GM20431 (cell line): Measurements from ENCODE around the gene SMYD3.

ENCODE experiments used
- in situ Hi-C: fragments of 300-500 bp; cut with MseI, MboI; formaldehyde crosslinking; loops from one replicate; pipeline ENCODE4 v1.15.0; 2020; ENCODE audit warnings: low sequenced_read_pairs; ENCODE audit not compliant: unreplicated experiment

Gene SMYD3

GRCh38 chr1:246506674-246507481, at the start of gene SMYD3:
Gene SMYD3, minus strand, starts transcription at chr1:246507279.
- in situ Hi-C loops, result no loop called here

DNA sequence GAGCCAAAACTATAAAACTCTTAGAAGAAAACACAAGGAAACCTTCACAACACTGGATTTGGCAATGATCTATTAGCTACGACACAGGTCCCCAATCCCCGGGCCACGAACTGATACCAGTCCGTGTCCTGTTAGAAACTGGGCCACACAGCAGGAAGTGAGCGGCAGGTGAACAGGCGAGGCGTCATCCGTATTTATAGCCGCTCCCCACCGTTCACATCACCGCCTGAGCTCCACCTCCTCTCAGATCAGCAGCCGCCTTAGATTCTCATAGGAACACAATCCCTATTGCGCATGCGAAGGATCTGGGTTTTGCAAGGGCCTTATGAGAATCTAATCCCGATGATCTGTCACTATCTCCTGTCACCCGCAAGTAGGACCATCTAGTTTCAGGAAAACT, 47.1 kb upstream of the SMYD3 start:
- in situ Hi-C loops, result no loop called here

GRCh38 chr1:246552110-246552509, 45.0 kb upstream of the SMYD3 start:
- in situ Hi-C loops, result no loop called here

GRCh38 chr1:246550402-246550801, 43.3 kb upstream of the SMYD3 start:
- in situ Hi-C loops, result no loop called here

GRCh38 chr1:246549665-246550064, 42.6 kb upstream of the SMYD3 start:
- in situ Hi-C loops, result no loop called here

DNA sequence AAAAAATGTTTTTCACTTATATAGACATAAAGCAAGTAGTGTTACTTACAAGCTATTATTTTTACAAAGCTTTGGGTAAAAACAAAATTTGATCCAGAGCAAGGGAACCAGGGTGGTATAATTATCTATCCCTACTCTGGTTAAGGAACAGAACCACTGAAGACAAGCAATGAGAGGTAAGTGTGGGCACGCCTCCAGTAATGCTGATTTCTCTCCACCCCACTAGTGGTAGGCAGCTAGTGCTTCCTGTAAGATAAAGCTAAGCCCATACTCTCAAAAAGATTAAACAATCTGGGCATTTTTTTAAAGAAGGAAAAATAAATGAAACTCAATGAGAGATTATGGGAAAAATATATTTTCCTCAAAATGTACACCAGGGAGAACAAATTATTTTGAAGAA, 36.9 kb upstream of the SMYD3 start:
- in situ Hi-C loops, result no loop called here

DNA sequence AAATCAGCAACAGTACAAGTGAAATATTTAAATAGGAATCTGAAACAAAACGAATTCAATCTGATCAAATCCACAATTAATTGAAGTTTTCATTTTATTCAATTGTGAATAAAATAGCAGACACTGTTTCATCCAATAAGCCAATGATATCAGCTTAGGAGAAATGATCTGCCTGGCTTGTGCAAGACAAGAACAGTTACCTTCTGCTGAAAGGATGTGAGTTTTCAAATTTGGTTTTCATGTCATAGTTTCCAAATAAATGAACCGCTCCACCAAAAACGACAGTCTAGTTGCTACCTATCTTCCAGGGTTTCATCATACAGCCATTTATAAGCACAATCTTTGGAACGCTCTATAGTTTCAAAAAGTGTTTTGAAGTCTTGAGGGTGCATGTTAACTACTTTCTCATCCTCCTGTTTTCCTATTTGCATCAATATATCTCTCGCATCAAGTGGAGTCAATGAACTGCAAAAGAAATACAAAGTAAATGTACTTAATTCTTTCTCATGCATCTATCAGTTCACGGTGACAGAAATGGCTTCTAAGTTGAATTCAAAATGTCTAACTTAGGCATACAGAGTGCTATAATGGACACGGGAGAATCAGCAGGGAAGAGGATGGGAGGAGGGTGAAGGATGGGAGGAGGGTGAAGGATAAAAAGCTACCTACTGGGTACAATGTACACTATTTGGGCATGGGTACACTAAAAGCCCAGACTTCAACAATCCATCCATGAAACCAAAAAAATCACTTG, 33.8 kb upstream of the SMYD3 start:
- in situ Hi-C loops, result no loop called here

DNA sequence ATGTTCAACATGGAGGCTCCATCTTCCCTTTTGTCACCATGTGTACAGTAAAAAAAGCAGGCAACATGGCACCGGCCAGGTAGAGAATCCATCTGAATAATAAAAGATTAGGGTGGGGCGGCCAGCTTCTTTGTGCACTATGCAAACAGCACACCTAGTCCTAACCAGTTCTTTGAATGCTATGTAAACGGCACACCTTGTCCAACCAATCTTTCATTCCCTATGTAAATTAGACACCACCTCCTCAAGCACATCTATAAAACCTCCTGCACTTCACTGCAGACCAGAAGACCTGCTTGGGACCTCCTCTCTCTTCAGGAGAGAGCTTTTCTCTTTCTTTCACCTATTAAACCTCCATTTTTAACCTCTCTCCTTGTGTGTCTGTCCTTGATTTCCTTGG, 30.8 kb upstream of the SMYD3 start:
- in situ Hi-C loops, result no loop called here

- in situ Hi-C loops, result no loop called here
These were observed 30.4 kb upstream of the SMYD3 start for GRCh38 chr1:246537441-246537840.

DNA sequence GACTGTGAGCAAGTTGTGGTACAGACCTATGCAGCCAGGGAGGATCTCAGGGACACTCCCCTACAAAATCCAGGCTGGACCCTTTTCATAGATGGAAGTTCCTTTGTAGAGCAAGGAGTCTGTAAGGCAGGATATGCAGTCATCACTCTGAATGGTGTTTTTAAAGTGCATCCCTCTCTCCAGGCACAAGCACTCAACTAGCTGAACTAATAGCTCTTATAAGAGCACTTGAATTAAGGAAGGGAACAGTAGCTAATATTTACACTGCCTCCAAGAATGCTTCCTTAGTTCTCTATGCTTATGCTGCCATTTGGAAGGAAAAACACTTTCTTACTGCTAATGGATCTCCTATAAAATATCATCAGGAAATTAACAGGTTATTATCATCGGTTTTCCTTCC, 27.0 kb upstream of the SMYD3 start:
- in situ Hi-C loops, result no loop called here

DNA sequence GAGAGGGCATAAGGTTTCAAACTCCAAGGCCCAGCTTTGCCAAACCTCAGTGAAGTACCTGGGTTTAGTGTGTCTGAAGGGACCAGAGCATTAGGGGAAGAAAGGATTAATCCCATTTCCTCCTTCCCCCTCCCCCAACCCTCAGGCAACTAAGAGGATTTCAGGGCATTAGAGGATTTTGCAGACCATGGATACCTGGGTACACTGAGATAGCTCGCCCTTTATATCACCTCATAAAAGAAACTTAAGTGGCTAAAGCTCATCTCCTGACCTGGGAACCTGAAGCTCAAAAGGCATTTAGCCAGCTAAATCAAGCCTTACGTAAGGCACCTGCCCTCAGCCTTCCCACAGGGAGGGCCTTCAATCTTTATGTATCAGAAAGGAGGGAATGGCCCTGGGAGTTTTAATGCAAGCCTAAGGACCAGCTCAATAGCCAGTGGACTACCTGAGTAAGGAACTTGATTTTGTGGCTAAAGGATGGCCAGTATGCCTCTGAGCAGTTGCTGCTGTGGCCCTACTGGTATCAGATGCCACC, 26.4 kb upstream of the SMYD3 start:
- in situ Hi-C loops, result no loop called here

- in situ Hi-C loops, result no loop called here
These were observed 25.4 kb upstream of the SMYD3 start for GRCh38 chr1:246532519-246532918.

DNA sequence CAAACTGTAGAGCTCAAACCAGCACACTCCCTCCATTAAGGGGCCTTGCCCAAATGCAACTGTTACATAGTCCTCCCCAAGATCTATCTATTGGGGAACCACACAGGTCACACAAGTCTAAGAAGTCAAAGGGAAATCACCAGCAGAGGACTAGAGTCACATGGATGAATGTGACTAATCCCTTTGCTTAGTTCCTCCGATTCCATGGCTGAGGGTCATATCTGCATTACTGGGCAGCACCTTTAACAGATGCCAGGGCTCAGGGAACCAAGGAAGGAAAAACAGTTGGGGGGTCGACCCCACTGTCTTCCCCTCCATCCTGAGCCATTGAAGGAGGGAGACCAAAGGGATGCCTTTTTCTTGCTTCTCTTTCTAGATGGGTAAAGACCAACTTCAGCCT, 23.4 kb upstream of the SMYD3 start:
- in situ Hi-C loops, result no loop called here

GRCh38 chr1:246528933-246529731, 22.1 kb upstream of the SMYD3 start:
- in situ Hi-C loops, result no loop called here

DNA sequence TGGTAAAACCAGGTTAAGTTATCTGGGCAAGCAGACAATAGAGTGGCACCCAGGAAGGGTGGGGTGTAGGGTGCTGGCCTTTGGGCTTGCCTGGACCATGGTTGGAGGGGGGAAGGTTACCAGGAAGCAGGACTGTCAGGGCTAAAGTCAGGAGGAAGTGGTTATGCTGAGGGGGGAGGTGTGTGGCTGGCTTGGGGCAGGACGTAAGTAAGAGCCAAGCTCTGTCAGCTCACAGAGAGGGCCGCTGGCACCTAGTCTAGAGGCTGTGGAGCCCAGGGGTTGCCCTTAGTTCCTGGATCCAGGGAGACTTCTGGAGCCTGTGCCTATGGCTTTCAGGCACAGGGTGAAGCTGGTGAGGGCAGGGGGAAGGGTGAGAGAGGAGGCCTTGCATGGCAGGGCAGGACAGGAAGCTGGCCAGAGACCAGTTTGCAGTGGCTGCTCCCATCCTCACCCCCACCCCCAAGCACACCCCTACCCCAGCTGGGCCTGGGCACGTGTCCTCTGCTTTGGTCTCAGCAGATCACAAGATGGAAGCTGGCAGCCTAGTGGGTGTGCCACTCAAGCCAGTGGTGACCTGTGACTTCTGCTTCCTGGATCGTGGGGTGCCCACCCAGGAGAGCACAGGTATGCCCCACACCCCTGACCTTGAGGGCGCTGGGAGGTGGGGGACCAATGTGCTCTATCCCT, 20.5 kb upstream of the SMYD3 start:
- in situ Hi-C loops, result no loop called here

GRCh38 chr1:246526915-246527314, 19.8 kb upstream of the SMYD3 start:
- in situ Hi-C loops, result no loop called here

- in situ Hi-C loops, result no loop called here
These were observed 19.3 kb upstream of the SMYD3 start for GRCh38 chr1:246526380-246526779.

GRCh38 chr1:246519514-246519913, 12.4 kb upstream of the SMYD3 start:
- in situ Hi-C loops, result no loop called here

DNA sequence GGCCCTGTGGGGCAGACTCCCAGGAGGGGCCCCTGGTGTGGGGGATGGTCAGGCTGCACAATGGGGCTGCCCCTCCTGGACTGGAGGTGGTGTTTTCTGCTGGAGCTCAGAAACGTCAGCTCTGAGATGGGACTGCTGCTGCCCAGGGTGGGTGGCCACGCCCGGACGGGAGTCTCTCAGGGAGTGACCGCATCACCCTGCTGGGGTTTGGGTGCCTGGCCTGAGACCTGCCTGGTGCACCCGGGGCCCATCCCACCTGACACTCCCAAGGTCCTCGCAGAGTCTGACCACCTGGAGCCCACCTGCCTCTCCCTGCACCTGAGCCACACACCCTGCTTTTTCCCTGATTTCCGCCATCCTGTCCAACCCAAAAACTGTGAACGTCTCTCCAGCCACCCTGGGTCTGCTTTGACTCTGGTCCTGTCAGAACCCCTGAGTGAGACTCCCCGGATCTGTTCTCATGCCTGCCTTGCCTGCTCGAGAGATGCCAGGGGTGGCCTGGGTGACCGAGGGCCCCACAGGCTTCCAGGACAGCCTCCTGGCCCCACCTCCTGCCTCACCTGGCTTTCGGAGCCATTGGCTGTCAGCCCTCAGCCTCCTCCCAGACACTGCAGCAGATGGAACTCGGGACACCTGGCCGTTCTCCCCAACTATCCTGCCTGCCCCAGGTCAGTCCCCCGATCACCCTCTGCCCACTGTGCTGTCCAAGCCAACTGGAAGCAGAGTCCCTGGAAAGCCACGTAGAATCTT, 11.6 kb upstream of the SMYD3 start:
- in situ Hi-C loops, result no loop called here
